HG03565 (cell line): ENCODE measurements around the gene CLEC19A.

Experiments
- ATAC-seq: cut with Tn5 transposase; IDR thresholded peaks from one replicate; pipeline ENCODE4 v1.9.1; 2021; ENCODE audit warnings: mild to moderate bottlenecking, moderate library complexity; ENCODE audit not compliant: unreplicated experiment

CLEC19A gene

DNA sequence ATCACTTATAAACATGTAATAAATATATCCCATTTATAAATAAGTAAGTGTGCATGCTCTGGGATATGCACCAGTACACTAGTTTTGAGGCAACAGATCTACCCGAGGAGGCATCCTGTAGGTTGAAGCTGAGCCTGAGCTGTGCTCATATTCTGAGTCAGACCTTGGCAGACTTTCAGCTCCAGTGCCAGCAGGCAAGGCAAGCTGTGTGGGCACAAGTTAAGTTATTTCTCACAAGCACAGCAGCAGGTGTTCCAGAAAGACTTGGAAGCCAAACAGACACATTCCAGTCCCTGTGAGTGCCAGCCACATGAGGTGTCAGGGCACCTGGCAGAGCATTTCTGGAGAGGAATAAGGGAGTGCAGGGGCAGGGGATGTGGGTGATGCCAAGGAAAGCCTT, 1.3 kb upstream of the CLEC19A start:
- ATAC-seq = no peak

DNA sequence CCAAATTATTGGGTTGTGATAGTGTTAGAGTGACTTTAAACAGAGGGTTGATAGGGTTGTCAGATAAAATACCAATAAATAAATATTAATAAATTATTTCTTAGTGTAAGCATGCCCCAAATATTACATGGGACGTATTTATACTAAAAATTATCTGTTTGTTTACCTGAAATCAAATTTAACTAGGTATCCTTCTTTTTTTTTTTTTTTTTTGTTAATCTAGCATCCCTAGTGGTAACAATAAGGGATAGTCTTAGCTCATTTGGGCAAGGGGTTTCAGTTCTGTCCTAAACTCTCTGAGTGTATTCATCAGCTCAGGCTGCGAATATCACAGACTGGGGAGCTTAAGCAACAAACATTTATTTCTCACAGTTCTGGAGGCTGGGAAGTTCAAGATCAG, 1.3 kb downstream of the CLEC19A start:
- no peak for ATAC-seq

DNA sequence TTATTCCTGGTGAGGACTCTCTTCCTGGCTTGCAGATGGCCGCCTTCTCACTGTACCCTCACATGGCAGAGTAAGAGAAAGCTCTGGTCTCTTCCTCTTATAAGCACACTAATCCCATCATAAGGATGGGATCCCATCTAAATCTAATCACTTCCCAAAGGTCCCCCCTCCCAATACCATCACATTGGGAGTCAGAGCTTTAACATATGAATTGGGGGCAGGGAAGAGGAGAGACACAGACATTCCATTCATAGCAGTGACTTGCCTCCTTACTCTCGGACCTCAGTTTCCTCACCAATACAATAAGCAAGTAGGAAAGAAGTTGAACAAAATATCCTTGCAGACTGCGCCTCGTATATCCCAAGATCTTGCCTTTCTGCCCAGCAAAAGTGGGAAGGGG, 1.7 kb downstream of the CLEC19A start:
- ATAC-seq = no peak

DNA sequence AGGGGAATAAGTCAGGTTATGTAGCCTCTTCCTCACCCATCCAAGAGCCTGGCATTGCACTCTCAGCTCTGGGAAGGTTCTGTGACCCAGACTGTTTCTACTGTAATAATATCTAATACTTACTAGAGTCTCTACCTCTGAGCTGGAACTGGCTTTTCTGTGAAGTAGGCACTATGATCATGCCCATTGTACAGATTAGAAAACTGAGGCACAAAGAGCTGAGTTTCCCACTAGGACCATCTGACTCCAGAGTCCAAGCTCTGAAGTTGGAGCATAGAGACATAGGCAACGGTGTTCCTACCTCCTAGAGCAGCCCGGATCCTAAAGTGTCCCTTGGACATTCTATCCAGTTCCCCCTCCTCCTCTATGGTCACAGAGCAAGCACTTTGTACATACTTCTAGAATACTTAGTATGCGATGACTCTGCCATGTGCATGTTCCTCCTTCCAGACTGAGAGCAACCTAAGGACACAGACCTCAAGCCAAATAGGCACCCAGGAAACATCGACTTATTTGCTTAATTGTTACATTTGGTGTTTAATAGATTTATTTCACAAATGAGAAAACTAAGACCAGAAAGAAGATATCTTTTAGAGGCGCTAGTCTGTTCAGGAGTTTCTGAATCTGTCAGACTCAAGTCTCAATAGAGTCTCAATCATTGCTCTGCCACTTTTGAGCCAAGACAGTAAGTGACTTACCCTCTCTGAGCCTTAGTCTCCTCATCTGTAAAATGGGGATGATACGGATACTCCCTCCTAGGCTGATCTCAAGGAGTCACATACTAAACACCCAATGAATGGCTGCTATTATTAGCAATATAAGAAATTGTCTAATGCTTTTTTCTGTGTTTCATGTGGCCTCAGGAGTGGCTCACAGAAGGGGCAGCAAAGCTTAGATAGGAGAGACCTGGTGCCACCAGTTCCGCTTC, 3.6 kb downstream of the CLEC19A start:
- ATAC-seq = no peak

DNA sequence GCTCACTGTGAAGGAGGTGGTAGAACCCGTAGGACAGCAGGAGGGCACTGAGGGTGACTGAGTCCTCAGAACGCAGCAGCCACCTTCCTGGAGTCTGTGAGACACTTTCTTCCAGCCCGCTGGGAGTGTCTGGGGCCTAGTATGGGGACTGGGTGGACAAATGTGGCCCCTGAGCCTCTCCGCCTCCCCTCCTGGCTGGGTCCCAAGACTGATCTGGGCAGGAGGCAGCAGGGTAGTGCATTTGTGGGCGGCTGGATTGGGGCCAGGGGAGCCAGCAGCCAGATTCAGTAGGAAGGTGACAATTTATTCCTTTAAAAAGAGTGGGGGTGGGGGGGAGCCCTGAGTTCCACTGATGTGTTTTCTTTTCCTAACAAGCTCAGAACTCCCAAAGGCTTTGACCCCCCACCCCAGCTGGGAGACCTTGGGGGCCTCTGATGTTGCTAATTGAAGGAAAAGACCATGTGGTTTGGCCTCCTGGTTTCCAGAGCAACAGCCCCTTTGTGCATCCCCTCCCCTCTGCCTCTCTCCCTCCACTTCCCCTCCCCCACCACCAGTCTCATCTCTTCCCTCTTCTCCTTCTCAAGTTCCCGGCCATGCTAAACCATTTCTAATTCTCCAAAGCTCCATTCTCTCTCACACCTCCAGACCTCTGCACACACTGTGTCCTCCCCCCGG, 4.4 kb downstream of the CLEC19A start:
- ATAC-seq = no peak

DNA sequence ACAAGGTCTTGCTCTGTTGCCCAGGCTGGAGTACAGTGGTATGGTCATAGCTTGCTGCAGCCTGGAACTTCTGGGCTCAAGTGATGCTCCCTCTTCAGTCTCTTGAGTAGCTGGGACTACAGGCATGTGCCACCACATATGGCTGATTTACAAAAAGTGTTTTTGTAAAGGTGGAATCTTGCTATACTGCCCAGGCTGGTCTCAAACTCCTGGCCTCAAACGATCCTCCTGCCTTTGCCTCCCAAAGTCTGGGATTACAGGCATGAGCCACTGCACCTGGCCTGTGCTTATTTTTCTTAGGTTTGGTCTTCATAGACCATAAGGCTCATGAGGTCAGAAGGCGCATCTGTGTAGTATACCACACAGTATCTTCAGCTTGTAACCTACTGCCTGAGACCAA, 5.3 kb downstream of the CLEC19A start:
- no peak for ATAC-seq

DNA sequence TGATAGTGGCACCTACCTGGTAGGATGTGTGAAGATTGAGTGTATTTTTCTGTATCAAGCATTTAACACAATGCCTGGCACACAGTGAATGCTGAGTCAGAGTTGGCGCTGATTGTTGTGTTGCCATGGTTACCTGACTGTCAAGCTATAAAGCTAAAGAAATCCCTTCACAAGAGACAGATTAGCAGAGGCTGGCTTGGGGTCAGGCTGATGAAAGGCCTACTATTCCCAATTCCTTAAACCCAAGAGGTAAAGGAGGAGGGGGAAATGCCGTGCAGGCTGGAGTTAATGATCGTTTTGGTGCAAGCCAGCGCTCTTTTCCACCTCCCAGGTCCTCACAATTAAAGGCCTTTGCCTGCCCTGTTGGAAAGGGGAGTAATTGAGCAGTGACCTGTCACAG, 5.9 kb downstream of the CLEC19A start:
- ATAC-seq = no peak

DNA sequence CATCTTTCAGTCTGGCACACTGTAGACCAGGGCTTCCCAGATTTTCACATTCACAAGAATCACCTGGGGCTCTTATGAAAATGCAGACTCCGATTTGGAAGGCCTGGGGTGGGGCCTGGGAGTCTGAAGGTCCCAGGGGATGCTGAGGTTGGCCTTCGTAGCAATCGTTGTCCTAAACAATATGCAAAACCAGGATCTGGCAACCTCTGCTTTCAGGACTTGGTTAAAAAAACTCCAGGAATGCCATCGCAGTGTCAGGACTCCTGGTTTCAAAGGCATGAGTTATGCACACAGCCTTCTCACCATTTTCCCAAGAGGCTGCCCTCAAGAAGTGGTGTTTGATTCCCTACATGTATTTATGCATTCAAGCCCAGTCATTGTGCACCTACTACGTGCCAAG, 6.7 kb downstream of the CLEC19A start:
- ATAC-seq = no peak

DNA sequence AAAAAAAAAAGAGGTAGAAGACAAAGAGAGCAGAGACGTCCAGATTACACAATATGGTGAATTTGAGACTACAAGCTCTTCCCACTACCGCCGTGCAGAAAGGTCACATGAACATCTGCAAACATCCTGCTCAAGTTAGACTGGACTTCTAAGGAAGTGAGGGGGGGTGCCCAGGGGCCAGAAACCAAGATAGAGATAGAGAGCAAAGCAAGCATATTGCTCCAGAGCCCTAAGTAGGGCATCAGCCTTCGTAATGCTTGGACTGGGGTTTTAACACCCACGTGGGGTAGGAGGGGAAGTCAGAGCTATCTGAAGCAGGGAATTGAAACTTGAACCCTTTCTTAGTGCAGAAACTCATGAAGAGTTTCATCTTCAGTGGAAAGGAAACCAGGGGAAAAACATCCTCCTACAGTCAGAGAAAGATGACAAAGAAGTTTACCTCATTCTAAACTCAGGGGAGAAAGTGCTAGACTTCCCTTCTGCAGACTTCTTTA, 8.7 kb downstream of the CLEC19A start:
- peak; percentile 84 for ATAC-seq

DNA sequence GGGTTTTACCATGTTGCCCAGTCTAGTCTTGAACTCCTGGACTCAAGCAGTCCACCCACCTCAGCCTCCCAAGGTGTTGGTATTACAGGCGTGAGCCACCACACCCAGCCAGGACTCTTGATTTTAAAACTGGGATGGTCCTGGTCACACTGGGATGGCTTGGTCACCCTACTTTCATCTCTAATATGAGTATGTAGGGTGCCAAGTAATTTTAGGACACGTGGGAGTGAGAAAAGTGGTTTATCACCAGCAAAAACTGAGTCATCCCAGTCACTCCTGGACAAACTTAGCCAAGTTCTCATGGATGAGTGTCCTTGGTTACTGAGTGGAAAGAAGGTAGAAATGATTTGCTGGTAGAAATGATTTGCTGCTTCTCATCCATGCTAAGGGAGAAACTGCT, 9.9 kb downstream of the CLEC19A start:
- ATAC-seq = no peak

DNA sequence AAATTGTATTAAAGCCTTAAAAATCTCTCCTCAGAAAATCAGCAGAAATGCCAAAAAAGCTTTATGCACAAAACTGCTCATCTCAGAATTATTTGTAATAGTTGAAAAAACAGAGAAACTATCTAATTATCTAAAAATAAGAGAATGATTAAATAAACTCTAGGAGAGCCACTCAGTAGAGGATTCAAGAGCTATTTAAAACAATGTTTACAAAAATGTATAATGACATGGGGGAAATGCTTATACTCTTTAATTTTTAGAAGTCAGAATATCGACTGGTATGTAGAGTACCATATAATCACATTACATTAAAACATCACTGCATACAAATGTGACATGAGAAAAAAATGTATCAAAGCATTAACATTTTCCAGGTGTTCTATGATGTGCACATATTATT, 11.9 kb downstream of the CLEC19A start:
- ATAC-seq = no peak

DNA sequence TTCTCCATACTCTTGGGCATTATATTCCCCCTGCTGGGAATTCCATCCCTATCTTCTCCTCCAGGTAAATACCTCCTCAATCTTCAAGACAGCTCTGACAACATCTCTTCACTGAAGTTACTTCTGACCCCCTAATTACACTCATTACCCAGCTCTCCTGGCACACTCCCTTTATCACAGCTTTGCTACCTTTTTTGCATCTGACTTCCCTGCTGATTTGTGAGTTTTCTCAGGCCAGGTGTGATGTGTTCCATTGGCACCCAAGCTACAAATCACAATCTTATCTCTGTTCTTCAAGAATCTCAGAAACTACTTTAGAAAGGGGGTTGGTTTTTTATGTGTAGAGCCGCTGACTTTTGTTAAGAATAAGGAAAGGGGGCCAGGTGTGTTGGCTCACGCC, 14.0 kb downstream of the CLEC19A start:
- ATAC-seq = no peak

DNA sequence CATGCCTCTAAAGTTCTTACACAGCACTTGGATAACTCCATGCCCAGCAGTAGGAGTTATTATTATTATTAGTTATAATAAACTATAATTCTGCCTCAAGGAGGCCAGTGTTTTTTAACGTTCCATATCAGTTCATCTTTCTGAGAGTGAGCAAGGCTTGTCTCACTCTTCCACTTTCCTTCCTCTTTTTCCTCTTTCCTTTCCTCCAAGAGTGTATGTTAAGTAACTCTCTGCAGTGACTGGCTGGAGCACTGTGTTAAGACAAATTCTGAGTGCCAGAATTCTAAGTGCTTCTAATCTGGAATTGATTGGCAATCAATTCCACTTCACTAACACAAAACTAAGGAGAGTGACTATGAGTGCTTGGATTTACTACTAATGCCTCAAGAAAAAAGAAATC, 16.4 kb downstream of the CLEC19A start:
- ATAC-seq = no peak

DNA sequence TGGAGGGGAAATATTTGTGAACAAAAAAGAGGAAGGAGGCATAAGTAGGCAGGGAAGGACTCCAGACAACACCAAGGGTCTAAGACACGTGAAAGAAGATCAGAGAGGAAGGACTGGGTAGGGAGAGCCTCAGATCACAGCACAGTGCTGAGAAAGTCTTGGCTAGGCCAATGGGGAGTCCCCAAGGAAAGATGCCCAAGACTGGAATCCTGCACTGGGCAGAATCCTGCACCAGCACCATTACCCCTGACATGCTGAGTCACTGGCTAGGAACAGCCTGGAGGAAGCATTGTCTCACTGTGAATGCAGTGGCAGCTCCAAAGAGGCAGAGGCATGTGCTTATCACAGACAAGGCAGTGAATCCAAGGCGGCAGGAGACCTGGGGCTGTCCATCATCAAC, 19.2 kb downstream of the CLEC19A start:
- no peak for ATAC-seq

DNA sequence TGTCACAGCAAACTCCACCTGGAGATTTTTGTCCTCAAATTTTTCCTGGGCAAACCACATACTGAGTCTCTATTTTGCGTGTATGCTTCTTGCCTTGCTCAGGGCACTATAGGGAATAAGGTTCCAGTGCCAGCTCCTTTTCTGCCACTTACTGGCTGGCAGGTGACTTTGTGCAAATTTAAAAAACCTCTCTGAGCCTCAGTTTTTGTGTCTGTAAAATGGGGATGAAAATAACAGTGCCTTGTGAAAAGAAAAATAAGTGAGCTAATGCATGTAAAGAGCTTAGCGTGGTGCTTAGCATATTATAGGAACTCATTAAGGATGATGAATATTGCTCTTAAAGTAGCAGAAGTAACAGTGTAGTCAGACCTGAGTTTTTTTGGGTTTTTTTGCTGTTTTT, 19.9 kb downstream of the CLEC19A start:
- ATAC-seq = no peak

DNA sequence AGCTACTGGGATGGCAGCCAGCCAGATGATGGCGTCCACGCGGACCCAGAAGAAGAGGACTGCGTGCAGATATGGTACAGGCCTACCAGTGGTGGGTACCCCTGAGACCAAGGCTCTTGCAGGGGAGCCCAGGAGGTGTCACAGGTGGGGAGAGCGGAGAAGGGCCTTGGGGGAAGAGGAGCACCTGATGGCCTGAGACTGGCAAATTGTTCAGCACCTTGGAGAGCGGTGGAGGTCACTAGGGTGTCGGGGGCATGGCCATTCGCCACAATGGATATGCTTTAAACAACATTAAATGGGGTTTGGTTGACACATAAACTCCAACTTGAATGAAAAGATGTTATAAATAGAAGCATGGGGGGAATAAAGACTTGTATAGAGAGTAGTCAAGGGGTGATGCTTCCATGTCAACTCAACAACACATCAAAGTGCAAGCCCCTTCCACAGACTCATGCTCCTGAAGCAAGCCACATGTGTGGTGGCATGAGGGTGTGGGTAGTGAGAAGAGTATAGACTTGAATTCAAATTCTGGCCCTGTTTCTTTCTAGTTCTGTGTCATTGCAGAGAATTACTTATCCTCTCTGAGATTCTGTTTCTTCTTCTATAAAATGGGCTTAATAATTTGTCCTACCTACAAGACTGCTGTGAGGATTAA, 22.2 kb downstream of the CLEC19A start:
- no peak for ATAC-seq

DNA sequence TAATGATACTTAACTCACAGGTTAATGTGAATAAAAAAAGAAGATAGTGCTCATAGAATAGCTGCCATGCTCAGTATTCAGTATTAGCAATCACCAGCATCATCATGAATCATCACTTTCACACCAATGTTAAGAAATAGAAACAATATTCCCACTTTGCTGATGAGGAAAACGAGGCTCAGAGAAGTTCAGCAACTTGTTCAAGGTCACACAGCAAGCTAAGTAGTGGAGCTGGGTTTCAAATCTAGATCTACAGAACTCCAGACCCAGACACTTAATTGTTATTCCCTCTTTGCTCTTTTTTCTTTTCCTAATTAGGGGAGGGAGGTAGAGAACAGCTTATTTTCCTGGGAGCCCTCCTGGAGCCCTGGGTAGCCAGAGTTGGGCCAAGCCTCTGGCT, 22.9 kb downstream of the CLEC19A start:
- no peak for ATAC-seq

DNA sequence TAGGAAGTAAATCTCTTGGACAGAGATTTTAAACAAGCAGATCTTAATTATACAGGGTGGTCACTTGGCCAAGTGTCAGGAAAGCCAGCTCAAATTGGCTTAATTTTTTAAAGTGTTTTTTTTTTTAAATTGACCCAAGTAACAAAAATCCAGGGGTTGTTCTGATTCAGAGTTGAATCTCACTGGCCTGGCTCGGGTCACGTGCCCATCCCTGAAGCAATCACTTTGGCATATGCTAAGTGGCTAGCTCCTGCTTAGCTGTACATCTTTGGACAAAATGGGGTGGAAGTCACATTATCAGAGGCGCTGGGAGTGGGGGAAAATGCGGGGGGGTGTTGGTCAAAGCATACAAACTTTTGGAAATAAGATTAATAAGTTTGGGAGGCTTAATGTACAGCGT, 23.6 kb downstream of the CLEC19A start:
- no peak for ATAC-seq

DNA sequence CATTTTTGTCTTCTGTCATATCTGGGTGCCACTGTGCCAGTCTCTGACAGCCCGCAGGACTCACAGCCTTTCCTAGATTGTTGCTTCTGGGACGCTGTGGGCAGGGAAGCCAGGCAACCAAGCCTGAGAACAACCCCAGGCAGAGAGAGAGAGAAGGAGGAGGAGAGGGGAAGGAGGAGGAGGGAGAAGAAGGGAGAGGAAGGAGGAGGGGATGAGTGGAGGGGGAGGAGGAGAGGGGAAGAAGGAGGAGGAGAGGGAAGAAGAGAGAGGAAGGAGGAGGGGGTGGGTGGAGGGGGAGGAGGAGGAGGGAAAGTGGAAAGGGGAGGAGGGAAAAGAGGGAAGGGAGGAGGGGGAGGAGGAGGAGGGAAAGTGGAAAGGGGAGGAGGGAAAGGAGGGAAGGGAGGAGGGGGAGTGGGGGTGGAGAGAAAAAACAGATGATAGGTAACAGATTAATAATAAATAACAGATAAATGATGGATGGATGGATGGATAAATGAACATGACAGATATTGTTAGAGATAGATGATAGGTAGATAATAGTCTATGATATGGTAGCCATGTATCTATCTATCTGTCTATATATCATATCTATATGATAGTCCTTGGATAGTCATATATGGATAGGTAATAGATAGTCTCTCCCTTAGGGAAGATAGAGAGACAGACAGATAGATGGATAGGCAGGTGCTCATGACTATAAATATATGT, 29.3 kb downstream of the CLEC19A start:
- ATAC-seq = no peak

DNA sequence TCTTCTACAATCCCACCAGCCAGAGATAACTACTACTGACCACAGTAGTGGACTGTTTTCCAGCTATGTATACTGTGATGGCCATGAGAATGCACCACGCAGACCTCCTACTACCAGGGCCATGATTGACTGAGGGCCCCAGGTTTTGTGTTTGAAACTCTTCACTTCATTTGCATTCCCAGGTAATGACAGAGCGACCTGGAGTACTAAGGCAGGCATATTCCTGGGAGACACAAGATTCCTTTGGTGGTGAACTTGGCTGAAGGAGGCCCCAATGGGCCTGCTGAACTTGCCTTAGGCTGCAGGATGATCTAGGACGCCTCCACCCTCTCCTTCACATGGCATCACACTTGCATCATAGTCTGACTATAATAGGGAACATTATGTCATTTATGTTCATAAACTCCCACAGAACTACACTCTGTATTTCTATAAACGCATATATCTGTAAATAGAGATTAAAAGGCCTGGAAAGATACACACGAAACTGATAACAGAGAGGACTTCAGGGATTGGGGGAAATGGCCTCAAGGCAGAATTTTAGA, 30.4 kb downstream of the CLEC19A start:
- ATAC-seq = no peak

DNA sequence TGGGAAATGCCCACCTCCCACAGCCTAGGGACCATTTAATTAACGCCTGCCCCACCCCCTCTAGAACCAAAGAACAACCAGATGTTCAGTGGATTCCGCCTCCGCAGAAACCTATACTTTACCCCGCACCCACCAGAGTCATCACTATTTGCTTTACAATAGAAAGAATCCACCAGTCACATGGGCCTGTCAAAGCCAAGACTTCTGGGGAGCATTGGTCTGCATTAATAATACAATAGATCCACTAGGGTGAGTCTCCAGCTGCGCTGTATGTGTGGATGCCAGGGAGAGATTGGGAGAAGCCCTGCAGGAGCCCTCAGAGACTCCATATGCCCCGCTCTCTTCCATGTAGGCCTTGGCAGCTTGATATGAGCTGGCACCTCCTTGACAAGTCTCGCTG, 31.3 kb downstream of the CLEC19A start:
- ATAC-seq = no peak
